ENCODE measurements around the gene BEGAIN. TPM values are rescaled to one million over a fixed set of nuclear protein-coding genes. Genes with fewer than 3 reads are reported as not detected.

Gene BEGAIN
- total RNA-seq, 4 donors from 2014 or later = 0.22 to 1.3 (median 0.50) TPM; not detected in 1

DNA sequence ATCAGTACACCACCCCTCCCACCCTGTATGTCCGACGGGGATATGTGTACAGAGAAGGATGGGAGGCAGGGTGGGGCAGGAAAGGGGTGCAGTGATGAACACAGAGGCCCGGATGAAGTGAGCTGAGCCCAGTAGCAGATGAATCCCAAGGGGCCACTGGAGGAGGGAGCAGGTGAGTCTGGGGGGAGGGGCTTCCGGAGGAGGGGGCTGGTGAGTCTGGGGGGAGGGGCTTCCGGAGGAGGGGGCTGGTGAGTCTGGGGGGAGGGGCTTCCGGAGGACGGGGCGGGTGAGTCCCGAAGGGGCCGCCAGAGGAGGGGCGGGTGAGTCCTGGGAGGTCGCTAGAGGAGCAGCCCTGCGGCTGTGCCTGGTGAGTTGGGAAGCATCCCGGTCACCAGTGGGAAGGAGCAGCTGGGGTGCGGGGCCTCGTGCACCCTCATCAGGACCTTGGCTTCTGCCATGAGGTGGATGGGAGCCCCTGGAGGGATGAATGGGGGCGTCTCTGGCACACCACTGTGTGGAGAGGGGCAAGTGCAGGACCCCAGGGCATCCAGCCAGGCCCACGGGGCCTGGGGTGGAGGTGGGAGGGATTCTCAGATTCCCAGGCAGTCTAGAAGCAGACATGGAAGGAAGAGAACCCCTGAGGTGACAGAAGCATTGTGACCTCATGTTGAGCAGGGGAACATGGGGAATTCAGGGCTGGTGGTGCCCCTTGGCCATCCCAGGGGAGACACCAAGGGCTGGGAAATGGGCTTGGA is 14.0 kb downstream of the BEGAIN start:
- intact Hi-C loops (cut with DNase I) = no loop called here
- no peaks in the 10 kb centered on the region for H3K9me3 ChIP-seq
- no peak overlapping the region for H3K27ac ChIP-seq
- WGBS, 2 donors = 7 to 17% methylated on average over 7 to 14 of the region's 18 CpGs
- H3K4me3 ChIP-seq (replicated peaks in 1 of 3) = no peak overlapping the region
- TF ChIP-seq POLR2A (IDR thresholded peaks at IDR 0.05) (no peak), CTCF (IDR thresholded peaks at IDR 0.05) (no peak)
- H3K27me3 ChIP-seq = peaks cover 4% of the 10 kb centered on the region
- peaks cover 0 to 10% of the 10 kb centered on the region in 2 donors for H3K4me1 ChIP-seq
- no peaks in the 10 kb centered on the region for H3K36me3 ChIP-seq
- DNase-seq = no peak

DNA sequence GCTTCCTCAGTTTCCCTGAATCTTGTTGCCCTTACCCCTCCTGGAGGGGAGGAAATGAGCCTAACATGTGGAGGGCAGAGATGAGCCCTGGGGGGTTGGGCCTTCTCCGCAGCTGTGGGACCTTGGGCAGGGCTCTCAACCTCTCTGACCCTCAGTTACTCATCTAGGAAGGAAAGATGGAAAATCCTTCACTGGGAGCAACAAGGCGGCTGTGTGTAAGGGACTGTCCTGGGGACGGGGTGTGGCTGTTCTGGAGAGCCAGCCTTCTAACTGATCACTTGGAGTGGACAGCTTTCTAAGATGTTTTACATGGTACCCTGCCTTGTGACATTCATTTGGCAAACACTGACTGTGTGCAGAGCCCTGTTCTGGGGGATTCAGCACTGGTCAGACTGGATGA is 14.7 kb downstream of the BEGAIN start:
- TF ChIP-seq CTCF (IDR thresholded peaks at IDR 0.05) = no peak
- Histone ChIP-seq H3K4me3 (replicated peaks in 1 of 3) (no peak overlapping the region), H3K27me3 (peaks cover 5% of the 10 kb centered on the region), H3K4me1 (peaks cover 0 to 17% of the 10 kb centered on the region in 2 donors), H3K9me3 (no peaks in the 10 kb centered on the region), H3K27ac (no peak overlapping the region), H3K36me3 (no peaks in the 10 kb centered on the region)
- 72 to 85% methylated on average over 3 of the region's 3 CpGs for WGBS, 2 donors
- DNase-seq = no peak
- intact Hi-C loops (cut with DNase I) = no loop called here

DNA sequence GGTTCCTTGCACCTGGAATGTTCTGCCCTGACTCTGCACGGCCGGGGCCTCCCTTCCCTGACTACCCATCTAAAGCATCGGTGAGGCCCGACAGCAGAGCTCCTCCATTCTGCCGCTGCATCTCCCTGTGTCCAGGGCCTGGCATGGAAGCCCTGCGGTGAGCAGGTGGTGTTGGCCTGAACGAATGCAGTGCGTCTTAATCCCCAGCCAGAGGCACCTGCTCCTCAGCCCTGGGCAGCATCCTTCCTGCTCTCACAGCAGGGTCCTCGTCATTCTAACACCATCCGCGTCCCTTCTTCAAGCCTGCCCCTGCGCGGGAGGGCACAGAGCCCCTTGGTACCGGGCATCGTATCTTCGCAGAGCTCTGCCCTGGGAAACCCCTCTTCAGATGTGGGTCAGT is 15.4 kb downstream of the BEGAIN start:
- H3K9me3 ChIP-seq = no peaks in the 10 kb centered on the region
- DNase-seq = no peak
- no peak overlapping the region for H3K4me3 ChIP-seq (replicated peaks in 1 of 3)
- 79 to 84% methylated on average over 15 to 16 of the region's 16 CpGs for WGBS, 2 donors
- no peaks in the 10 kb centered on the region for H3K36me3 ChIP-seq
- no peak overlapping the region for H3K27ac ChIP-seq
- H3K4me1 ChIP-seq = peaks cover 0 to 23% of the 10 kb centered on the region in 2 donors
- TF ChIP-seq CTCF (IDR thresholded peaks at IDR 0.05) = no peak
- TF ChIP-seq POLR2A (IDR thresholded peaks at IDR 0.05) = no peak
- peaks cover 5% of the 10 kb centered on the region for H3K27me3 ChIP-seq
- intact Hi-C loops (cut with DNase I) = no loop called here

DNA sequence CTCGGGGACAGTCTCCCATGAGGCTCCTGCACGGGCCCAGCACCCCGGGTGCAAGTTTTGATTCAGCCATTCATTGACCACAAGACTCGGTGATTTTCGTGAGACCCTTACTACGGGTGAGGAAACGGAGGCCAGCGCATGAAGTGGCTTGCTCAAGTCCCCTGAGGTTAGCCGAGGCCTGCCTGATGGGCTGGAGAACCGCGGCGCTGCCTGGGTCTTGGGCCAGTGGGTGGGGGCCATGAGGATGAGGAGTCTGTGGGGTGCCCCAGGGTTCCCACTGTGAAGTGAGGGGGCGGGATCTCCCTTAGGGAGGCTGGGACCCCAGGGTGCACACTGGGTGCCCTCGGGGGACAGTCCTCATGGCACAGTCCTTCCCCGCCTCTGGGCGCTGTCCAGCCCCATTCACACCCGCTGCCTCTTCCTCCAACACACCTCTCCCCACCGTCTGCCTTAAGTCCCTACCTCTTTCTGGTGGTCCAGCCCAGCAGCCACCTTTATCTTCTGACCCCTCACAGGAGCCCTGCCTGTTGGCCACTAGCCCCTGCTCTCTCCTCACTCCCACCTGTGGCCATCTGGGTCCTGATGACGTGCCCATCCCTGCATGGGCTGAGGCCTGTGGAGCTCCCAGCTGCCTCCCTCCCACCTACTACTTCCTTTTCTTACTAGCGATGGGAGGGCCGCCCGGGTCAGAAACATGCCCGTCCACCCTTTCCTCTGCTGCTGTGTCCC is 16.3 kb downstream of the BEGAIN start:
- peaks cover 5% of the 10 kb centered on the region for H3K27me3 ChIP-seq
- peaks cover 0 to 23% of the 10 kb centered on the region in 2 donors for H3K4me1 ChIP-seq
- WGBS, 2 donors = 66 to 71% methylated on average over 19 to 23 of the region's 23 CpGs
- H3K36me3 ChIP-seq = no peaks in the 10 kb centered on the region
- DNase-seq = no peak
- TF ChIP-seq POLR2A (IDR thresholded peaks at IDR 0.05) (no peak), CTCF (IDR thresholded peaks at IDR 0.05) (no peak)
- no peaks in the 10 kb centered on the region for H3K9me3 ChIP-seq
- no peak overlapping the region for H3K27ac ChIP-seq
- intact Hi-C loops (cut with DNase I) = no loop called here
- no peak overlapping the region for H3K4me3 ChIP-seq (replicated peaks in 1 of 3)

DNA sequence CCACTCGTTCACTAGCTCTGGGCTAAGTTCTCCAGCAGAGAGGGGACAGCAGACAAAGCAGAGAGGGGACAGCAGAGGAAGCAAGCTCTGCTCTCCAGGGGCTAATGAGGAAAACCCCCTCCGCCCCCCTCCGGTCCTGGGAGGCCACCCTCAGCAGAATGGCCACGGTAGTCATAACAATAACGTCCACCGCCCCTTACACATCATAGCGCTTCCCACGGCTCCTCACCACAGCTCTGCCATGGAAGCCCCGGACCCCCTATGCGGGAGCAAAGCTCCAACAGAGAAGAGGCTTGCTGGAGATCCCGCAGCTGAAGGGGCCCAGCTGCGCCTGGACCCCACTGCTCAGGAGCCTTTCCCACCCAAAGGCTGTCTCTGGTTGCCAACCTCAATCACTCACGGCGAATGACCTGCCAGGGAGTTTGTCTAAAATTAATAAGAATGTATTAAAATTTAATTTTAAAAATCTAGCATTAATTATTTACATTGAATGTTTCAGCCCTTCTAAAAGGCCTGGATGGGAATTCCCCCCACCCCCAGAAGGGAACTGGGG is 17.4 kb downstream of the BEGAIN start:
- peaks cover 0 to 23% of the 10 kb centered on the region in 2 donors for H3K4me1 ChIP-seq
- peaks cover 5% of the 10 kb centered on the region for H3K27me3 ChIP-seq
- no peaks in the 10 kb centered on the region for H3K9me3 ChIP-seq
- H3K27ac ChIP-seq = no peak overlapping the region
- DNase-seq = no peak
- H3K4me3 ChIP-seq (replicated peaks in 1 of 3) = no peak overlapping the region
- intact Hi-C loops (cut with DNase I) = no loop called here
- no peaks in the 10 kb centered on the region for H3K36me3 ChIP-seq
- 38 to 49% methylated on average over 7 to 14 of the region's 14 CpGs for WGBS, 2 donors
- TF ChIP-seq POLR2A (IDR thresholded peaks at IDR 0.05) = no peak
- TF ChIP-seq CTCF (IDR thresholded peaks at IDR 0.05) = no peak

Measured in thyroid gland (tissue), 4 donors.